ENCODE results near the gene SDC4. TPM values are rescaled to one million over a fixed set of nuclear protein-coding genes. Genes with fewer than 3 reads are reported as not detected.

The SDC4 gene
- polyA plus RNA-seq, 1 donor (not counting 4 experiments of a cell fraction or from before 2014, with no cell fraction given): 114 TPM

DNA sequence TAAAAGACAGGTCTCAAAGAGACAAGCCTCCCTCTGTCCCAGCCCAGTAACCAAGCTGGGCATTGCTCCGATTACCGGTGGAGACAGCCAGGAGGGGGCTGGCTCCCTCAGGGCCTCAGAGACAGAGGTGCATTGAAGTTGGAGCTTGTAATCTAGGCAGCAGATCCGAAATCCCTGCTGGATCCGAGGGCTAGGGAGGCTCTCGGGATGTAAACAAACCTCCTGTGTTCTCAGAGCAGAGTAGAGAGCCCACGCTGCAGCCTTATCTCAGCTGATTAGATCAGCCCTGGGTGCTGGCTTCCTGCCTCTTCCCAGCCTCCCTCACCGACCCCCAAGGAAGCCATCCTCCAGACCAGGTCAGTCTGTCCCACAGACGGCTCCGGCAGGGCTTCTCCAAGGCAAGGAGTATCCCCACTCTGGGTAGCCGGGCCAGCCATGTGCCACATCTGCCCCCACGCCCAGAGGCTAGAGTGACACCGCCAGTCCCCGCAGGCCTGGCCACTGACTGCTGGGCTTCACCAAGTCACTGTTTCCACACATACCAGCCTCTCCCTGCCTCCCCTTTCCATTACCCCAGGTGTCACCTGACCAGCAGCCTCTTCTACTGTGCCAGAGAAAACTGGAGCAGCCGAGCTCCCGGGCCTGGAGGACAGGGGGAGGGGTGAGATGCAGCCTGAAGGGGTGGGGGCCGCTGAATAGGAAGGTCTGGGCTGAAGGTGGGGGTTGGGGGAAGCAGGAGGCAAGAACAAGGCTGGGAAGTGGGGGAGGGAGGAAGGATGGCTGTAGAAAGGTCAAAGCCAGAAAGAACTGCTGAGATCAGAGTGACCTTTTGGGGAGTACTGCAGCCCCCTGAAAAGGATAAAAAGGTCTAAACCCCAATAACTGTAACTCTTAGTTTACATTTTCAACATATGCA lies 6.0 kb downstream of the SDC4 start:
- peak overlapping the region in 2 of 3 experiments; percentile 36 to 100 for H3K4me3 ChIP-seq (ENCODE audit: control insufficient read depth in 2 of 3, extremely low read depth in 1 of 3, insufficient read depth in 2 of 3, low read depth in 1 of 3, low read length in 3 of 3)
- peaks cover 93% of the 10 kb centered on the region for H3K79me2 ChIP-seq (ENCODE audit: control insufficient read depth, insufficient read depth, low read length)
- no peaks in the 10 kb centered on the region for H3K27me3 ChIP-seq (ENCODE audit: control insufficient read depth, extremely low read depth, insufficient read depth, low read length)
- no peak for FAIRE-seq
- H3K9me1 ChIP-seq (ENCODE audit: control insufficient read depth, extremely low read depth, insufficient read depth, low read length): peaks cover 4% of the 10 kb centered on the region
- no peak for TF ChIP-seq EZH2 (IDR thresholded peaks at IDR 0.05; ENCODE audit: low read length)
- TF ChIP-seq, protein P1, sequence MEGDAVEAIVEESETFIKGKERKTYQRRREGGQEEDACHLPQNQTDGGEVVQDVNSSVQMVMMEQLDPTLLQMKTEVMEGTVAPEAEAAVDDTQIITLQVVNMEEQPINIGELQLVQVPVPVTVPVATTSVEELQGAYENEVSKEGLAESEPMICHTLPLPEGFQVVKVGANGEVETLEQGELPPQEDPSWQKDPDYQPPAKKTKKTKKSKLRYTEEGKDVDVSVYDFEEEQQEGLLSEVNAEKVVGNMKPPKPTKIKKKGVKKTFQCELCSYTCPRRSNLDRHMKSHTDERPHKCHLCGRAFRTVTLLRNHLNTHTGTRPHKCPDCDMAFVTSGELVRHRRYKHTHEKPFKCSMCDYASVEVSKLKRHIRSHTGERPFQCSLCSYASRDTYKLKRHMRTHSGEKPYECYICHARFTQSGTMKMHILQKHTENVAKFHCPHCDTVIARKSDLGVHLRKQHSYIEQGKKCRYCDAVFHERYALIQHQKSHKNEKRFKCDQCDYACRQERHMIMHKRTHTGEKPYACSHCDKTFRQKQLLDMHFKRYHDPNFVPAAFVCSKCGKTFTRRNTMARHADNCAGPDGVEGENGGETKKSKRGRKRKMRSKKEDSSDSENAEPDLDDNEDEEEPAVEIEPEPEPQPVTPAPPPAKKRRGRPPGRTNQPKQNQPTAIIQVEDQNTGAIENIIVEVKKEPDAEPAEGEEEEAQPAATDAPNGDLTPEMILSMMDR (optimal IDR thresholded peaks at IDR 0.05 in 1 of 3, IDR thresholded peaks at IDR 0.05 in 1 of 3, conservative IDR thresholded peaks at IDR 0.05 in 1 of 3; ENCODE audit: extremely low read depth in 1 of 3, insufficient read depth in 2 of 3, low read length in 3 of 3): no peak
- DNase-seq (ENCODE audit: low read depth, low spot score): no peak
- peaks cover 5% of the 10 kb centered on the region for H4K20me1 ChIP-seq (ENCODE audit: control insufficient read depth, extremely low read depth, insufficient read depth, low read length)
- peaks cover 96% of the 10 kb centered on the region for H3K4me1 ChIP-seq (ENCODE audit: control insufficient read depth, extremely low read depth, insufficient read depth, low read length)
- no peaks in the 10 kb centered on the region for H3K9me3 ChIP-seq (ENCODE audit: control insufficient read depth, low read depth, low read length)
- no peak overlapping the region for H2AFZ ChIP-seq (ENCODE audit: control insufficient read depth, low read length)
- peak overlapping the region; percentile 77 for H3K4me2 ChIP-seq (ENCODE audit: control insufficient read depth, extremely low read depth, insufficient read depth, low read depth, low read length)
- H3K36me3 ChIP-seq (ENCODE audit: control insufficient read depth in 2 of 2, extremely low read depth in 1 of 2, insufficient read depth in 2 of 2, low read length in 2 of 2): peaks cover 13 to 42% of the 10 kb centered on the region in 2 experiments
- peak overlapping the region; percentile 99 for H3K9ac ChIP-seq (ENCODE audit: control insufficient read depth, extremely low read depth, insufficient read depth, low read length)
- peak overlapping the region; percentile 98 for H3K27ac ChIP-seq (ENCODE audit: control insufficient read depth, insufficient read depth, low read length)
- dilution Hi-C loops (cut with MboI; ENCODE audit: extremely low pct_ligation_motif_present, low sequenced_read_pairs): no loop called here

DNA sequence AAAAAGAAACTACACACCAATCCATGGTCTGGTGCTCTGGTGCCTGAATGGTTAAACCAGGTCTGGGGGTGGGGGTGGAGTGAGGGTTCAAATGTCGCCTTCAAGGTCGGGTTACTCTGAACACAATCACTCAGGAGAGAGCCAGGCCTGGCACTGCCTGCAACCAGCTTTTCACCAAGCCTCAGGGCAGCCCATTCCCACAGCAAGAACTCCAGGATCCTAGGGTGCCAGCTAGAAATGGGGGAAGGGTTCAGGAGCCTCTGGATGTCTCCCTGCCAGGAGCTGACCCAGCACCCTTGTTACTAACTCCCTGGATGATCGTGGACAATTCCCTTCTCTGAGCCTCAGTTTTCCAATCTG lies 6.7 kb downstream of the SDC4 start:
- Histone ChIP-seq H2AFZ (ENCODE audit: control insufficient read depth, low read length) (no peak overlapping the region), H3K36me3 (ENCODE audit: control insufficient read depth in 2 of 2, extremely low read depth in 1 of 2, insufficient read depth in 2 of 2, low read length in 2 of 2) (peaks cover 13 to 42% of the 10 kb centered on the region in 2 experiments), H3K27me3 (ENCODE audit: control insufficient read depth, extremely low read depth, insufficient read depth, low read length) (no peaks in the 10 kb centered on the region), H3K79me2 (ENCODE audit: control insufficient read depth, insufficient read depth, low read length) (peaks cover 86% of the 10 kb centered on the region), H3K9ac (ENCODE audit: control insufficient read depth, extremely low read depth, insufficient read depth, low read length) (peak overlapping the region; percentile 99), H3K4me1 (ENCODE audit: control insufficient read depth, extremely low read depth, insufficient read depth, low read length) (peaks cover 99% of the 10 kb centered on the region), H3K27ac (ENCODE audit: control insufficient read depth, insufficient read depth, low read length) (peak overlapping the region; percentile 98), H3K4me3 (ENCODE audit: control insufficient read depth in 2 of 3, extremely low read depth in 1 of 3, insufficient read depth in 2 of 3, low read depth in 1 of 3, low read length in 3 of 3) (peak overlapping the region in 2 of 3 experiments; percentile 5 to 15), H3K9me1 (ENCODE audit: control insufficient read depth, extremely low read depth, insufficient read depth, low read length) (peaks cover 4% of the 10 kb centered on the region), H3K4me2 (ENCODE audit: control insufficient read depth, extremely low read depth, insufficient read depth, low read depth, low read length) (peak overlapping the region; percentile 77), H3K9me3 (ENCODE audit: control insufficient read depth, low read depth, low read length) (no peaks in the 10 kb centered on the region), H4K20me1 (ENCODE audit: control insufficient read depth, extremely low read depth, insufficient read depth, low read length) (peaks cover 2% of the 10 kb centered on the region)
- DNase-seq (ENCODE audit: low read depth, low spot score): no peak
- TF ChIP-seq, protein P1 (optimal IDR thresholded peaks at IDR 0.05 in 1 of 3, IDR thresholded peaks at IDR 0.05 in 1 of 3, conservative IDR thresholded peaks at IDR 0.05 in 1 of 3; ENCODE audit: extremely low read depth in 1 of 3, insufficient read depth in 2 of 3, low read length in 3 of 3): no peak
- no peak for TF ChIP-seq EZH2 (IDR thresholded peaks at IDR 0.05; ENCODE audit: low read length)
- dilution Hi-C loops (cut with MboI; ENCODE audit: extremely low pct_ligation_motif_present, low sequenced_read_pairs): no loop called here
- FAIRE-seq: no peak
